Loucy (cell line): ENCODE results near the gene VPS29.

Experiments used
- CTCF ChIP-seq: fragments of 200-600 bp; sonication (generic); conservative IDR thresholded peaks from 2 replicates; pipeline ENCODE4 v1.5.1; 2014; ENCODE audit warnings: mild to moderate bottlenecking, antibody characterized with exemption, low read length
- EZH2phosphoT487 ChIP-seq: fragments of 200-600 bp; IDR thresholded peaks from 2 replicates; pipeline ENCODE4 v1.6.1; 2018; ENCODE audit warnings: antibody characterized with exemption, mild to moderate bottlenecking, moderate library complexity, borderline replicate concordance

GRCh38 chr12:110453569-110454296 lies 48.2 kb downstream of the VPS29 start:
- TF ChIP-seq EZH2phosphoT487: no peak
- no peak for TF ChIP-seq CTCF
